ENCODE data around the gene DLK1.

Gene DLK1

DNA sequence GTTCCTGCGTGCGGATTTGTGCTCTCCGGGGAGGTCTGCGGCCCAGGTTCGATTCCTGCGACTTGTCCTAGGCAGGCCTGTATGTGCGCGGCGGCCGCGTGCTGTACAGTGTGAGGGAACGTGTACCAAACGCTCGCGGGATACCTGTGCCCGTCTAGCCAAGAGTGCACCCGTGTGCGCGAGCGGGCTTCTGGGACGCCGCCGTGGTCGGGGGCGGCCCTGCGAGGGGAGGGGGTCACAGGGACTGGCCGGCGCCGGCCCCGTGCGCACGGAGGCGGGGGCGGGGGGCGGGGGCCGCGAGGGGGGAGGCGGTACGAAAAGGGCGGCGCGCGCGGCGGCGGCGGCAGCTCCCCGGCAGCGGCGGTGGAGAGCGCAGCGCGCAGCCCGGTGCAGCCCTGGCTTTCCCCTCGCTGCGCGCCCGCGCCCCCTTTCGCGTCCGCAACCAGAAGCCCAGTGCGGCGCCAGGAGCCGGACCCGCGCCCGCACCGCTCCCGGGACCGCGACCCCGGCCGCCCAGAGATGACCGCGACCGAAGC, at the start of gene DLK1:
TSS of gene DLK1 (plus strand) at position 343 of the 536 bp plus-strand sequence. CDS start at position 520, 177 bp downstream.
- peaks cover 12% of the 10 kb centered on the region; the same call in 1 of the 2 replicates for H3K4me1 ChIP-seq (ENCODE audit: control insufficient read depth, insufficient read depth, low read length)
- H3K36me3 ChIP-seq (ENCODE audit: control insufficient read depth, insufficient read depth, low read length), result no peaks in the 10 kb centered on the region
- no peak within 1 kb of the TSS for H3K27ac ChIP-seq (ENCODE audit: low read depth, low read length)
- H3K9me3 ChIP-seq (ENCODE audit: control insufficient read depth, insufficient read depth, low read length), result no peaks in the 10 kb centered on the region
- peak within 1 kb of the TSS; percentile 59 for H3K4me3 ChIP-seq (ENCODE audit: low read depth, low read length)
- no peak within 1 kb of the TSS for H3K9ac ChIP-seq (ENCODE audit: low read depth, low read length)
- peaks cover 84% of the 10 kb centered on the region for H3K27me3 ChIP-seq (ENCODE audit: control insufficient read depth, insufficient read depth, low read length)

DNA sequence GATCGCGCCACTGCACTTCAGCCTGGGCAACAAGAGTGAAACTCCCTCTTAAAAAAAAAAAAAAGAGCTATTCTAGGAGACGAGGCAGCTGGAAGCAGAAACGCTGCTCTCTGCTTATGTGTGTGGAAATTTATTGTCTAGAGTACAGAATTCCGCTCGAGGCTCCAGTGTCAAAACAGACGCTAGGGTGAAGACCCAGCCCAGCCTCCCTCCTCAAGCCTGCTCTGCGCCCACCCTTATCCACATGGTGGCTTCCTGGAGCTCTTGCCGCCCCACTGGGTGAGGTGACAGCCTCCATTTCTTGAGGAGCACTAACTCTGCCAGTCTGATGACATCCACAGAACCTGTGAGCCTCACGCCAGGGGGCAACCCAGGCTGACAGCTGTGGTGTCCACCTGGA, 49.5 kb upstream of the DLK1 start:
- no peaks in the 10 kb centered on the region for H3K9me3 ChIP-seq (ENCODE audit: control insufficient read depth, insufficient read depth, low read length)
- H3K4me3 ChIP-seq (ENCODE audit: low read depth, low read length), result no peak overlapping the region
- H3K27me3 ChIP-seq (ENCODE audit: control insufficient read depth, insufficient read depth, low read length), result peaks cover 18% of the 10 kb centered on the region
- H3K9ac ChIP-seq (ENCODE audit: low read depth, low read length), result no peak overlapping the region
- no peak overlapping the region for H3K27ac ChIP-seq (ENCODE audit: low read depth, low read length)
- H3K4me1 ChIP-seq (ENCODE audit: control insufficient read depth, insufficient read depth, low read length), result peaks cover 20% of the 10 kb centered on the region
- H3K36me3 ChIP-seq (ENCODE audit: control insufficient read depth, insufficient read depth, low read length), result no peaks in the 10 kb centered on the region

DNA sequence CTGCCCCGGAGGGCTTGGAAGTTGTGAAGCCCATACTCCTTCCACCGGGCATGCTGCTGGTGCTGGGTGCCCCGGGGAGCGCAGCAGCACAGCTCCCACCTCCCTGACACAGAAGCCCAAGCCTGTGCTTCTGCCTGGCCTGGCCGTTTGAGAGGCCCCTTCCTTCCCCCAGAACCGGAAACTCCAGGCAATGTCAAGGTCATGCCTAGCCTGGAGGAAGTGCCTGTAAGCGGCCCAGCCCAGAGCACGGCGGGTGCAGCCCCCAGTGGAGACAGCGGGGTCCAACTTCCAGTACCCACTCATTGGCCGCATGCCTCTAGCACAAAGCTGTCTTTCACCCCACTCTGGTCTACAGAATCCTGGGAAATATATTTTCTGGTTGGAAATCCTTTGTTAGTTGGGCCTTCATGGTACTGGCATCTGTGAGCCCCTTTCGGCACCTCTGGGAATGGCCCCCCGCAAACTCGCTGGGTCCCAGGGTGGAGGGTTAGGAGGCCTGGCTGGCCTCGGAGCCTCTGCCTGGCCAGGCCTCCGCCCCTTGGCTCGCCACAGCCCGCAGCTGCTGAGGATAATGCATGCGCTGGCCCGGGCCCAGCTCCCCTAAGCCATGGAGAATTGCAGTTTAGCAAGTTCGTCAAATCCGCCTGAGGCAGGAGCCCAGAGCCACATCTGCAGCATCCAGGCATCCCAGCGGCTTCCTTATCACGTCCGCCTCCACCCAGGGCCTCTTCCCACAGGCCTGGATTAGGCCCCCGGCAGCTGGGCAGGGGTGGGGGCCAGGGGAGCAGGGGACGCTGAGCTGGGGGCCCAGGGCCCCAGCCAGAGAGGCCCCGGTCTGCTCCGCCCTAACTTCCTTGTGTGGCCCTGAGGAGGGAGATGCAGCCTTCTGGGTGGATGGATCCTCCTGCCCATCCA, 48.9 kb upstream of the DLK1 start:
- Histone ChIP-seq H3K9ac (ENCODE audit: low read depth, low read length) (no peak overlapping the region), H3K27me3 (ENCODE audit: control insufficient read depth, insufficient read depth, low read length) (peaks cover 11% of the 10 kb centered on the region), H3K9me3 (ENCODE audit: control insufficient read depth, insufficient read depth, low read length) (no peaks in the 10 kb centered on the region), H3K27ac (ENCODE audit: low read depth, low read length) (no peak overlapping the region), H3K36me3 (ENCODE audit: control insufficient read depth, insufficient read depth, low read length) (no peaks in the 10 kb centered on the region), H3K4me1 (ENCODE audit: control insufficient read depth, insufficient read depth, low read length) (peaks cover 16% of the 10 kb centered on the region), H3K4me3 (ENCODE audit: low read depth, low read length) (no peak overlapping the region)

DNA sequence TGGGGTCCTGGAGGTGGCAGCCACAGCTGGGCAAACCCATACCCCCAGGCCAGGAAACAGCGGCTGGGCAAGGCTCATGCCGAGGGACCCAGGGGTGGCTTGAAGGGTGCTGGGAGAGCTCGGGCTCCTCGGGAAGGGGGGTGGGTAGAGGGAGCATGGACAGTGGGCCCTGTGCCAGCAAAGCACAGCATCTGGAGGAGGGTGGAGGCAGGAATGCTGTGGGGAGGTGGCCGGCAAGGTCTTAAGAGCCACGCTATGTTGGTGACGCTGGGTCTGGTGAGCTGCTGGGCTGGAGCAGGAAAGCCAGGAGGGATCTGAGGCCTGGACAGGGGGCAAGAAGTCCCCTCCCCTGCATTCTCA, 48.2 kb upstream of the DLK1 start:
- Histone ChIP-seq H3K4me1 (ENCODE audit: control insufficient read depth, insufficient read depth, low read length) (peaks cover 10% of the 10 kb centered on the region; the same call in 1 of the 2 replicates), H3K9ac (ENCODE audit: low read depth, low read length) (no peak overlapping the region), H3K27ac (ENCODE audit: low read depth, low read length) (no peak overlapping the region), H3K36me3 (ENCODE audit: control insufficient read depth, insufficient read depth, low read length) (no peaks in the 10 kb centered on the region), H3K4me3 (ENCODE audit: low read depth, low read length) (no peak overlapping the region), H3K9me3 (ENCODE audit: control insufficient read depth, insufficient read depth, low read length) (no peaks in the 10 kb centered on the region), H3K27me3 (ENCODE audit: control insufficient read depth, insufficient read depth, low read length) (peaks cover 7% of the 10 kb centered on the region)

DNA sequence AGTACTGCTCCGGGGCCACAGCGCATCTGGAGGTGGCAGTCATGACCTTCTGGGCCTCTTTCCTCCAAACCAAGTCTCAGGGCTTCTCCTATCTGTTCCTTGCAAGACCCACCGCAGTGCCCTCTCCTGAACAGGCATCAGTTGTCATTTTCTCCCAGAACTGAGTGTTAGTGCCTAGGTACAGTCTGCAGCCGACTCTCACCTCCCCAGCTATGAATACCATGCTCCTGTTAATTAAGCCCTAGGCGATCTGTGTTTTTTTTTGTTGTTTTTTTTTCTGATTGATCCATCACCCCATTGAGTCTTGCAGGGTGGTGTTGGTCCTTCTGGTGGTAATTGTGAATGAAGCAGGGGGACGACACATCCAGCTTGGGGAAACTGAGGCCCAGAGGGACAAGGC, 47.5 kb upstream of the DLK1 start:
- Histone ChIP-seq H3K9ac (ENCODE audit: low read depth, low read length) (no peak overlapping the region), H3K27ac (ENCODE audit: low read depth, low read length) (no peak overlapping the region)

DNA sequence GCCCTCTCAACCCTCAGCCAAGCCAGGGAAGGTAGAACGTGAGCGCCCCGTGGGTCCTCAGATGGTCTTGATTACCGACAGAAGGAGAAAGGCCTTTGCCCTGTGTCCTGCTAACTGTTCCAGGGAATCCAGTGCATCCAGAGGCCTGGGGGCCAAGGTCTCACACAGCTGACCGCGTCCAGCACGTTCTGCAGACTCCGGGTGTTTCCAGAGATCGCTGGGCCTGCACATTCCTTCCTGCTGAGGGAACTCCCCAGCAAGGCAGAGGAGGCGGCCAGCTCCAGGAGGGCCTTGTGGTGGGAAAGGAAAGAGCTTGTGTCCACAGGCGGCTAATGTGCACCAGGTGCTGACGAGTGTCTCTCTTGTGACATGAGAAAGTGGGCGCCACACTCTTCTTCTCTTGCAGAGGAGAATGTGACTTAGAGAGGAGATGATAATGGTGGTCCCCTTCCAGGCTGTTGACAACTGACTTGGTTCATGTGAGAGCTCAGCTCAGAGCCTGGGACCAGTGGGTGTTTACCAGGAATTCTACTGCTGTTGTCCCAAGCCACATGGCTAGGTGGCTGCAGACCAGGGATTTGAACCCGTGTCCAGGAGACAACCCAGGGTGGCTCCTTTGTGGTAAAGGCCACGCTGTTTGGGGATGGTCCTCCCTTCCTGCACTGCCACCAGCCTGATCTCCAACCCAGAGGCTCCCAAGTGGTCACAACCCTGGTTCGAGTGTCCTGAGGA, 46.8 kb upstream of the DLK1 start:
- Histone ChIP-seq H3K9me3 (ENCODE audit: control insufficient read depth, insufficient read depth, low read length) (no peaks in the 10 kb centered on the region), H3K4me3 (ENCODE audit: low read depth, low read length) (no peak overlapping the region), H3K4me1 (ENCODE audit: control insufficient read depth, insufficient read depth, low read length) (peaks cover 5% of the 10 kb centered on the region; the same call in 1 of the 2 replicates), H3K36me3 (ENCODE audit: control insufficient read depth, insufficient read depth, low read length) (no peaks in the 10 kb centered on the region), H3K27ac (ENCODE audit: low read depth, low read length) (no peak overlapping the region), H3K27me3 (ENCODE audit: control insufficient read depth, insufficient read depth, low read length) (no peaks in the 10 kb centered on the region), H3K9ac (ENCODE audit: low read depth, low read length) (no peak overlapping the region)

More for the DNA sequence above, 47.5 kb upstream of the DLK1 start:
- H3K9me3 ChIP-seq (ENCODE audit: control insufficient read depth, insufficient read depth, low read length), result no peaks in the 10 kb centered on the region
- H3K36me3 ChIP-seq (ENCODE audit: control insufficient read depth, insufficient read depth, low read length), result no peaks in the 10 kb centered on the region
- H3K27me3 ChIP-seq (ENCODE audit: control insufficient read depth, insufficient read depth, low read length), result no peaks in the 10 kb centered on the region
- H3K4me1 ChIP-seq (ENCODE audit: control insufficient read depth, insufficient read depth, low read length), result peaks cover 5% of the 10 kb centered on the region; the same call in 1 of the 2 replicates
- no peak overlapping the region for H3K4me3 ChIP-seq (ENCODE audit: low read depth, low read length)

DNA sequence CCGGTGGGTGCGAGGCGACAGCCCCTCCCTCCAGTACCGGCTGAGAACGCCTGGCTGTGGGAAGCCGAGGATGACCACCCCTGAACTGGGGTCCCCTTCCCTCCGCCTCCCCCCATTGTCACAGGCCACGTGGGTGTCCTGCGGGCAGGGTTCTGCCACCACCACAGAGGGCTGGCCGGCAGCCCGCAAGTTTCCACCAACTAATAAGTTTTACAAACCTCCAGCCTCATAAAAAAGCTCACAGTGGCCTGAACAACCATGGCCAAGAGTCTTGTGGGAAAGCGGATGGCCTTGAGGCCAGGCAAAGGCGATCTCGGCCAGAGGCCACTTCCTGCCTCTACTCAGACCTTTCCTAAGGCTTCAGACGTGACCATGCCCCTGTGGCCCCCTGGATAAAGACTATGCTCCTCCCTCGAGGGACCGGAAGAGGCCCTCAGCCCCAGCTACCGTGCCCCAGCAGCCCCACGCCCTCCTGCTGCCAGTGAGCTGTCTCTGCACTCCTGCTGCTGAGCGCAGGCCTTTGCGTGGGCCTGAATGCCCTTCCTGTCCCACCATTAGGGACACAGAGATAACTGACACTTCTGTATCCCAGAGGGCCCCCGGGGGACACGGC, 46.1 kb upstream of the DLK1 start:
- Histone ChIP-seq H3K27ac (ENCODE audit: low read depth, low read length) (no peak overlapping the region), H3K4me3 (ENCODE audit: low read depth, low read length) (no peak overlapping the region), H3K9me3 (ENCODE audit: control insufficient read depth, insufficient read depth, low read length) (no peaks in the 10 kb centered on the region), H3K36me3 (ENCODE audit: control insufficient read depth, insufficient read depth, low read length) (no peaks in the 10 kb centered on the region), H3K9ac (ENCODE audit: low read depth, low read length) (no peak overlapping the region), H3K27me3 (ENCODE audit: control insufficient read depth, insufficient read depth, low read length) (no peaks in the 10 kb centered on the region), H3K4me1 (ENCODE audit: control insufficient read depth, insufficient read depth, low read length) (peaks cover 5% of the 10 kb centered on the region; the same call in 1 of the 2 replicates)

DNA sequence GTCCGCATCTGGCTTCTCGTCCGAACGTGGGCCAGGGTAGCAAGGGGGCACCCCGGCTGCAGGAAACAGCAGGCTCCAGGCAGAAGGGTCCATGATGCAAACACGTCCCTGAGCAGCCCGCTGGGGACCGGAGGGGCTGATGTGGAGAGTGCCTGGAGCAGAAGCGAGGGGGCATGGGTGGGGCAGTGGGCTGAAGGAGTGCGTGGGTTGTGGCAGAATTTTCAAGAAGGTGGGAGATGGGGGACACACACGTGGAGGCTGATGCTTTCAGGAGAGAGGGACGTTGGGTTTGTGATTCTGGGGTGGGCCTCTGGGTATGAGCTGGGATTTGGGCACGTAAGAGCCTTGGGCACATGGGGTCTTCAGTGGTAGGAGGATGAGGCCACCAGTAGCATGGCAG, 45.6 kb upstream of the DLK1 start:
- H3K9ac ChIP-seq (ENCODE audit: low read depth, low read length), result no peak overlapping the region
- no peak overlapping the region for H3K27ac ChIP-seq (ENCODE audit: low read depth, low read length)
- H3K36me3 ChIP-seq (ENCODE audit: control insufficient read depth, insufficient read depth, low read length), result no peaks in the 10 kb centered on the region
- peaks cover 5% of the 10 kb centered on the region; the same call in 1 of the 2 replicates for H3K4me1 ChIP-seq (ENCODE audit: control insufficient read depth, insufficient read depth, low read length)
- no peak overlapping the region for H3K4me3 ChIP-seq (ENCODE audit: low read depth, low read length)
- no peaks in the 10 kb centered on the region for H3K9me3 ChIP-seq (ENCODE audit: control insufficient read depth, insufficient read depth, low read length)
- H3K27me3 ChIP-seq (ENCODE audit: control insufficient read depth, insufficient read depth, low read length), result no peaks in the 10 kb centered on the region

DNA sequence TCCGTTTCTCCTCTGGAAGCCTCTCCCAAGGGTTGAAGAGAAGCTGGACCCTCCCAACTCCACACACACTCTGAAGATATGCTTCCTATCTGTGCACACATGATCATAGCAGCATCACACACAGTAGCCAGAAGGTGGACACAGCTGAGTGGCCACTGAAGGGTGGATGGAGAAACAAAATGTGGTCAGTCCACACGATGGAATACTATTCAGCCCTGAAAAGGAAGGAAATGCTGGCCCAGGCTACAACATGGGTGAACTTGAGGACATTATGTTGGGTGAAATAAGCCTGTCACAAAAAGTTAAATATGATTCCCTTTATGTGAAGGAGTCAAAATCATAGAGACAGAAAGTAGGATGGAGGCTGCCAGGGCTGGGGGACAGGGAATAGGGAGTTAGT, 43.9 kb upstream of the DLK1 start:
- H3K9ac ChIP-seq (ENCODE audit: low read depth, low read length), result no peak overlapping the region
- no peaks in the 10 kb centered on the region for H3K4me1 ChIP-seq (ENCODE audit: control insufficient read depth, insufficient read depth, low read length)
- no peaks in the 10 kb centered on the region for H3K36me3 ChIP-seq (ENCODE audit: control insufficient read depth, insufficient read depth, low read length)
- no peaks in the 10 kb centered on the region for H3K9me3 ChIP-seq (ENCODE audit: control insufficient read depth, insufficient read depth, low read length)
- no peak overlapping the region for H3K27ac ChIP-seq (ENCODE audit: low read depth, low read length)
- no peaks in the 10 kb centered on the region for H3K27me3 ChIP-seq (ENCODE audit: control insufficient read depth, insufficient read depth, low read length)
- no peak overlapping the region for H3K4me3 ChIP-seq (ENCODE audit: low read depth, low read length)

DNA sequence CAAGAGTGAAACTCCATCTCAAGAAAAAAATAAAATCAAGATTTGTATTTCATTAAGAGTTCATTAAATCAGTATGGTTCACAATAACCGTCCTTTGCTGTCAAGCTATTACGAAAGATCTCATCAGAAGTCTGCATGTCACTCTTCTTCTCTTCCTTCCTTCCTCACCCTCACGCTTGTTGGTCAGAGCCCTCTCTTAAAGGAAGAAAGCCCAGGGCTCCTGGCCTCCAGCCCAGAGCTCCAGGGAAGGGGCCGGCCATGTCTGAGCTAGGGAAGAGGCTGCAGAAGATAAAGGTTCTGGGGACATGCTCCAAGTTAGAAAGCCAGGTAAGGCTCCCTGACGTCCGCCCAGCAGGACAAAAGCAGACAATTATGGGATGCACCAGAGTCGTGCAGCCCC, 43.1 kb upstream of the DLK1 start:
- Histone ChIP-seq H3K36me3 (ENCODE audit: control insufficient read depth, insufficient read depth, low read length) (no peaks in the 10 kb centered on the region), H3K27ac (ENCODE audit: low read depth, low read length) (no peak overlapping the region), H3K9me3 (ENCODE audit: control insufficient read depth, insufficient read depth, low read length) (no peaks in the 10 kb centered on the region), H3K4me1 (ENCODE audit: control insufficient read depth, insufficient read depth, low read length) (peaks cover 3% of the 10 kb centered on the region; the same call in 1 of the 2 replicates), H3K27me3 (ENCODE audit: control insufficient read depth, insufficient read depth, low read length) (no peaks in the 10 kb centered on the region), H3K9ac (ENCODE audit: low read depth, low read length) (no peak overlapping the region), H3K4me3 (ENCODE audit: low read depth, low read length) (no peak overlapping the region)
